DMS 273 (cell line): ENCODE results near the gene HDDC3.
"Not testable (repeated sequence)": the region's sequence is repeated elsewhere in the genome, so short reads cannot be mapped to it uniquely, and the experiment has no call there.

ENCODE experiments used
- DNase-seq: peaks from one replicate; lab custom pipeline; 2025; ENCODE audit not compliant: unreplicated experiment; lab: John Stamatoyannopoulos, UW

HDDC3 gene

GRCh38 chr15:90930861-90931574, 1.3 kb downstream of the HDDC3 start:
- peak; percentile 36 for DNase-seq

DNA sequence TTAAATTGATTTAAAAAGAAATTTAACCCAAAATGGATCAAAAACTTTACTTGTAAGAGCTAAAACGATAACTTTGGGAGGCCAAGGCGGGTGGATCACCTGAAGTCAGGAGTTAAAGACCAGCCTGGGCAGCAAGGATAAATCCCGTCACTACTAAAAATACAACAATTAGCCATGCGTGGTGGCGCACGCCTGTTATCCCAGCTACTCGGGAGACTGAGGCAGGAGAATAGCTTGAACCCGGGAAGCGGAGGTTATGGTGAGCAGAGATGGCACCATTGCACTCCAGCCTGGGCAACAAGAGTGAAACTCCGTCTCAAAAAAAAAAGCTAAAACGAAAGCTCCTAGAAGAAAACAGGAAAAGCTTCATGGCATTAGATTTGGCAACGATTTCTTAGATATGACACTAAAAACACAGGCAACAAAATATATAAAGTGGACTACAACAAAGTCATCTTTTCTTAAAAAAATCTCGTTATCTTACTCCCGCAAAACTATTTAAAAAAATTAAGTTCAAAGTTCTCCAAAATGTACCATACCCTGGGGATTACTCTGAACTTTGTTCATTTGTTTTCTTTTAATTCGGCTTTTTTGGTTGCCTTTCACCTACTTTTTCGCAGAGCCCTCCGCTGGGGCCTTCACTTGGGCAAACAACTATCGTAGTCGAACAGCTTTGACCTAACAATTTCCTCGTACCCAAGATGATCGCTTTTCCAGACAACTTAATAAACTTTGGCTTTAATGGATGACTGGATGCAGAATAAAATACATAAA, 2.9 kb downstream of the HDDC3 start:
- DNase-seq: peak; percentile 45

GRCh38 chr15:90928106-90928505, 4.2 kb downstream of the HDDC3 start:
- not testable (repeated sequence) for DNase-seq

DNA sequence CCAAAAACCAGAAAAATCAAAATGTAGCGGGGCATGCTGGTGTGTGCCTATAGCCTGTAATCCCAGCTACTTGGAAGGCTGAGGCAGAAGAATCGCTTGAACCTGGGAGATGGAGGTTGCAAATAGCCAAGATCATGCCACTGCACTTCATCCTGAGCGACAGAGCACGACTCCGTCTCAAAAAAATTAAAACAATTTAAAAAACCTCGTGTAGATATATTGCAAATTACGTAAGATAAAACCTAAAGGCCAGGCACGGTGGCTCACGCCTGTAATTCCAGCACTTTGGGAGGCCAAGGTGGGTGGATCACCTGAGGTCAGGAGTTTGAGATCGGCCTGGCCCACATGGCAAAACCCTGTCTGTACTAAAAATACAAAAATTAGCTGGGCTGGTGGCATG, 5.6 kb downstream of the HDDC3 start:
- DNase-seq: not testable (repeated sequence)

DNA sequence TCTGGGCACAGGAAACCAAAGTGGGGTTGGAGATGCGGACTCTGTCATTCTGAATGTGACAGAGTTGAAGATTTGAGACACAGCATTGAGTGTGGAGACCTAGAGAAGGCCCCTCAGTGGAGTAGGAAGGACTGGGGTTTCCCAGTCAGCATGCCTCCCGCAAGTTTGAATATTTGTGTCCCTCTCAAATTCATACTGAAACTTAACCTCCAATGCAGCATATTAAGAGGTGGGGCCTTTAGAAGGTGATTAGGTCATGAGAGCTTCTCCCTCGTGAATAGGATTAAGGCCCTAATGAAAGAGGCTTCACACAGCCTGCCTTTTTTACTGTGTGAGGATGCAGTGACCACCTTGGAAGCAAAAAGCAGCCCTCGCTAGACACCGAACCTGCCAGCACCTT, 8.0 kb downstream of the HDDC3 start:
- no peak for DNase-seq

GRCh38 chr15:90922712-90923322, 9.5 kb downstream of the HDDC3 start:
- DNase-seq: not testable (repeated sequence)

DNA sequence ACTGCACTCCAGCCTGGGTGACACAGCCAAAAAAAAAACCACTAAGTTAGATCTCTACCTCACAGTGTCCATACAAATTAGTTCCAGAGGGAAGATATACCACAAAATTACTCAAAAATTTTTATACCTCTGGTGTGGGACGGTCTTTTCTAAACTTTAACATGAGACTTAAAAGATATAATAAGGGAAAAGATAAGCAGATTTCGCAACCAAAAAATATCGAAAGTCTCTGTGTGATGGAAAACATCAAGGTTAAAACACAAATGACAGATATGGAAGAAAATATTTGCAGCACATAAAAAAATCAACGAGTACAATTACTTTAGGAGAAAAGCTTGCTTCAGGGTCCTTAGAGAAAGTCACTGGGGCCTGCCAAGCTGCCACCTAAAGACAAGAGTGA, 10.5 kb downstream of the HDDC3 start:
- DNase-seq: no peak

GRCh38 chr15:90918835-90919234, 13.5 kb downstream of the HDDC3 start:
- DNase-seq: no peak

- no peak for DNase-seq
These were observed 14.1 kb downstream of the HDDC3 start for GRCh38 chr15:90918034-90918788.

DNA sequence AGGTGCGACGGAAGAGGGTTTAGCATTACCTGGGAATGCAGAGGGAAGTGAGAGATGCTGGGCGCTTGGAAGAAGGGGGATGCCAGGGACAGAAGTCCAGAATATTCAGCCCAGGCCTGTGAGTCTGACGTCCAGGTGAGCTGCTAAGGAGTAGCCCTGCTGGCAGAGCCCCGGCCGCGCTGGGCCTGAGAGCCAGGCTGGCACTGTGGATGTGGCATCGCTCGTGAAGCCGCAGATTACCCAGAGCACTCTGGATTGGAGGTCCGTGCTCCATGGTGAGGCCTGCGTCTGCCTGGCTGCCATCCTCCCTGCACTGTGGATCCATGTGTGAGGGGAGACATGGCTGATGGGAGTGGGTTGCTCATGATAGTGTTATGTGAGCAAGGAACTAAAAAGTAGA, 14.8 kb downstream of the HDDC3 start:
- DNase-seq: no peak

DNA sequence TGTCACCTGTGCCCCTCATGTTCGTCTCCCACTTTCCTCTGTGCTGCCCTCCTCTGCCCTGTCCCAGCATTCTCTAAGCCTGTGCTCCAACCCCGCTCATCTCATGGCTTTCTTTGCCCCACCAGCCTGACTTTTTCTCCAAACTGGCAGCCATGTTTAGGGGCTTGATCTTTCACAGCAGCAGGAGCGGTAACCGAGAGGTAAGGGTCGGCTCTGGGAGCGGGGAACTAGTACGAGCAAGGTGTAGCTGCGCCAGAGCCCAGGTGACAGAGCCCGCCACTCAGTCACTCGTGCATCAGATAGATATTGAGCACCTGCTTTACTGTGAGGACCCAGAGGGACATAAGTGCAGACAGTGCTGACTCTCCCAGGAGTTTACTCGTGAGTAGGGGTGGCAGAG, 15.9 kb downstream of the HDDC3 start:
- DNase-seq: no peak

DNA sequence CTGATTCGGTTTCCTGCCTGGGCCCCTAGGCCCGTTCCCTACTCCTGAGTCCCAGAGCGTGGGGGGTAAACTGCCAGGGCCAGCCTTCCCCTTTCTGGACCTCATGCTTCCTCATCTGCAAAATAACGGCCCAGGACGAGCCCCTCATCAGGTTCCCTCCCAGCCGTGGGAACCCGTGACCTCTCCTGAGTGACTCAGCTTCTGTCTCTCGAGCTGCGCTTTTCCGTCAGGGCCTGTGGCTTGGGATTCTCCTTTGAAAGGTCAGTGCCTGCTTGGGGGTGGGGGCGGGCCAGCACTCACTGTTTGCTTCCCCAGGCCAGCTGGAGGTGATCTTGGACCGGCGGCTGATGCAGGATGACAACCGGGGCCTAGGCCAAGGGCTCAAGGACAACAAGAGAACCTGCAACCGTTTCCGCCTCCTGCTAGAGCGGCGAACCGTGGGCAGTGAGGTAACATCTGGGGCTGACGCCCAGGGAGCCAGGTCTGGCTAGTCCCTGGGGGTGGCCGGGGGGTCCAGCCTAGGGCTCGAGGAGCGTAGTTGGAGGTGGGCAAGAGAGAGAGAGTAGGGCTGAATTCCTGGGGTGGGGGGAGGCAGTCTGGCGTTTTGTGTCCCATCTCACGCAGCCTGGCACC, 16.4 kb downstream of the HDDC3 start:
- DNase-seq: no peak

GRCh38 chr15:90915216-90915807, 17.0 kb downstream of the HDDC3 start:
- DNase-seq: peak; percentile 69

DNA sequence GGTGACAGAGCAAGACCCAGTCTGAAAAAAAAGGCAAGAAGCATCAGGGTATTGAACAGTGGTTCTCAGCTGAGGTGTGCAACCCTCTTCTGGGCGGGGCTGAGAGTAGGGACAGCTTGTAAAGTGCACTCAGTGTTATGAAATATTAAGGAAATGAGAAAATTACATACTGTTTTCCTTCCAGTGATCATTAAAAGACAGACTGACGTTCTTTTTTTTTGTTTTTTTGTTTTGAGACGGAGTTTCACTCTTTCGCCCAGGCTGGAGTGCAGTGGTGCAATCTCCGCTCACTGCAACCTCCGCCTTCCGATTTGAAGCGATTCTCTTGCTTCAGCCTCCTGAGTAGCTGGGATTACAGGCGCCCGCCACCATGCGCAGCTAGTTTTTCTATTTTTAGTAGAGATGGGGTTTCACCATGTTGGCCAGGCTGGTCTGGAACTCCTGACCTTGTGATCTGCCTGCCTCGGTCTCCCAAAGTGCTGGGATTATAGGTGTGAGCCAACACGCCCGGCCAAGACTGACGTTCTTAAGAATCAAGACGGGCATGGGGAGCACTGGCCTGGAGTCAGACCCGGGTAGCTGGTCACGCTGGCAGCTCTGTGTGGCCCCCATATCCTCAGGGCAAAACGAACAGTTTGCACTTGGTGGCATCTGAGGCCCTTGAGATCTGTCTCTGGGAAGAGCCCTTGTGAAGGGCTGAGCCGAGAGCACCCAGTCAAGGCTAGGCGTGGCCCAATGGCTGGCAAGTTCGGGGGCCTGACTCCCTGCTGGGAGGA, 17.9 kb downstream of the HDDC3 start:
- peak; percentile 35 for DNase-seq

DNA sequence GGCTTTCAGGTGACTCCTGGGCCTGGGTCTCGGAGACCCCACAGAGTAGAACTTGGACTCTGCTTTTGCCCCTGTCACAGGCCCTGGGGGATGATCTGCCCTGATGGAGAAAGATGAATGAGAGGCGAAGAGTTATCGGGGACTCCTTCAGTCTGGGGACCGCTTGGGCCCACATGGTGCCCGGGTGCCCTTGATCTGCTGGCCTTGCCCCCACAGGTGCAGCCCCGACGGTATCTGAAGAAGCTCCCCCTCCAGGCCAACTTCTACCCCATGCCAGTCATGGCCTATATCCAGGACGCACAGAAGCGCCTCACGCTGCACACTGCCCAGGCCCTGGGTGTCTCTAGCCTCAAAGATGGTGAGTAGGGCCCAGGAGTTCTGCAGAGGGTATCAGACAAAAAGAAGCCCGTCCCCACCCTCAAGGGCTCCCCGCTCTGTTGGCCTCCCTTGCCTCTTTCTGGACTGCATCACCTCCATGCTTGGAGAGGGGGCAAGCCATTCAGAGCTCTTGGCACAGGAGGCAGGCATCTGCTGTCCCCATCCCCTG, 18.9 kb downstream of the HDDC3 start:
- DNase-seq: no peak

GRCh38 chr15:90912770-90913075, 19.6 kb downstream of the HDDC3 start:
- DNase-seq: no peak

- DNase-seq: no peak
These were observed 20.2 kb downstream of the HDDC3 start for GRCh38 chr15:90911906-90912769.

- DNase-seq: no peak
These were observed 21.1 kb downstream of the HDDC3 start for GRCh38 chr15:90911302-90911623.
